SH-SY5Y (cell line): Measurements from ENCODE around the gene ADTRP.

ENCODE experiments used
- GATA2 ChIP-seq: IDR thresholded peaks from 2 replicates; pipeline ENCODE4 v1.6.1; 2011; ENCODE audit warnings: mild to moderate bottlenecking, low read depth, low read length
- GATA3 ChIP-seq: IDR thresholded peaks from 2 replicates; pipeline ENCODE4 v1.6.1; 2011; ENCODE audit warnings: low read depth, mild to moderate bottlenecking, low read length, moderate library complexity

Gene ADTRP

GRCh38 chr6:11761744-11762620, 16.6 kb downstream of the ADTRP start:
- TF ChIP-seq GATA3: no peak
- no peak for TF ChIP-seq GATA2

- TF ChIP-seq GATA2 (no peak), GATA3 (no peak)
These were observed 18.6 kb downstream of the ADTRP start for GRCh38 chr6:11760015-11760473.

- no peak for TF ChIP-seq GATA3
- TF ChIP-seq GATA2: no peak
These were observed 19.7 kb downstream of the ADTRP start for GRCh38 chr6:11758878-11759277.

GRCh38 chr6:11756726-11757125, 21.9 kb downstream of the ADTRP start:
- TF ChIP-seq GATA2: no peak
- TF ChIP-seq GATA3: no peak

GRCh38 chr6:11756292-11756691, 22.3 kb downstream of the ADTRP start:
- TF ChIP-seq GATA2 (no peak), GATA3 (no peak)

GRCh38 chr6:11755725-11756124, 22.9 kb downstream of the ADTRP start:
- TF ChIP-seq GATA3 (no peak), GATA2 (no peak)

- no peak for TF ChIP-seq GATA2
- no peak for TF ChIP-seq GATA3
These were observed 23.9 kb downstream of the ADTRP start for GRCh38 chr6:11754625-11755271.

- TF ChIP-seq GATA3 (no peak), GATA2 (no peak)
These were observed 24.8 kb downstream of the ADTRP start for GRCh38 chr6:11753798-11754197.

- no peak for TF ChIP-seq GATA3
- no peak for TF ChIP-seq GATA2
These were observed 26.2 kb downstream of the ADTRP start for GRCh38 chr6:11752360-11752759.

GRCh38 chr6:11750682-11751081, 27.9 kb downstream of the ADTRP start:
- TF ChIP-seq GATA3 (no peak), GATA2 (no peak)

GRCh38 chr6:11748591-11749210, 29.9 kb downstream of the ADTRP start:
- no peak for TF ChIP-seq GATA2
- no peak for TF ChIP-seq GATA3

- TF ChIP-seq GATA3 (no peak), GATA2 (no peak)
These were observed 31.6 kb downstream of the ADTRP start for GRCh38 chr6:11747021-11747420.

- TF ChIP-seq GATA2 (no peak), GATA3 (no peak)
These were observed 33.9 kb downstream of the ADTRP start for GRCh38 chr6:11744753-11745152.

GRCh38 chr6:11744101-11744500, 34.5 kb downstream of the ADTRP start:
- TF ChIP-seq GATA2 (no peak), GATA3 (no peak)

- TF ChIP-seq GATA2 (no peak), GATA3 (no peak)
These were observed 37.7 kb downstream of the ADTRP start for GRCh38 chr6:11740875-11741274.
